ENCODE data around the gene ARID1A. TPM values are rescaled to one million over a fixed set of nuclear protein-coding genes. Genes with fewer than 3 reads are reported as not detected.
"Not testable (repeated sequence)": the region's sequence is repeated elsewhere in the genome, so short reads cannot be mapped to it uniquely, and the experiment has no call there.

ARID1A gene
- total RNA-seq, 1 experiment from 2014 or later = 120 TPM

GRCh38 chr1:26703478-26703877 lies 7.7 kb downstream of the ARID1A start:
- no peak for TF ChIP-seq EZH2 (IDR thresholded peaks at IDR 0.05; ENCODE audit: borderline replicate concordance, low read depth, low read length, poor library complexity, severe bottlenecking)
- TF ChIP-seq, protein P1, sequence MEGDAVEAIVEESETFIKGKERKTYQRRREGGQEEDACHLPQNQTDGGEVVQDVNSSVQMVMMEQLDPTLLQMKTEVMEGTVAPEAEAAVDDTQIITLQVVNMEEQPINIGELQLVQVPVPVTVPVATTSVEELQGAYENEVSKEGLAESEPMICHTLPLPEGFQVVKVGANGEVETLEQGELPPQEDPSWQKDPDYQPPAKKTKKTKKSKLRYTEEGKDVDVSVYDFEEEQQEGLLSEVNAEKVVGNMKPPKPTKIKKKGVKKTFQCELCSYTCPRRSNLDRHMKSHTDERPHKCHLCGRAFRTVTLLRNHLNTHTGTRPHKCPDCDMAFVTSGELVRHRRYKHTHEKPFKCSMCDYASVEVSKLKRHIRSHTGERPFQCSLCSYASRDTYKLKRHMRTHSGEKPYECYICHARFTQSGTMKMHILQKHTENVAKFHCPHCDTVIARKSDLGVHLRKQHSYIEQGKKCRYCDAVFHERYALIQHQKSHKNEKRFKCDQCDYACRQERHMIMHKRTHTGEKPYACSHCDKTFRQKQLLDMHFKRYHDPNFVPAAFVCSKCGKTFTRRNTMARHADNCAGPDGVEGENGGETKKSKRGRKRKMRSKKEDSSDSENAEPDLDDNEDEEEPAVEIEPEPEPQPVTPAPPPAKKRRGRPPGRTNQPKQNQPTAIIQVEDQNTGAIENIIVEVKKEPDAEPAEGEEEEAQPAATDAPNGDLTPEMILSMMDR (conservative IDR thresholded peaks at IDR 0.05; ENCODE audit: low read depth, low read length) = no peak
- Histone ChIP-seq H3K9me3 (ENCODE audit: low read depth, low read length, poor library complexity, severe bottlenecking) (no peaks in the 10 kb centered on the region), H3K27me3 (replicated peaks; ENCODE audit: insufficient read depth, low read depth, low read length, poor library complexity) (no peaks in the 10 kb centered on the region), H3K4me1 (ENCODE audit: insufficient read depth, low read length, poor library complexity, severe bottlenecking) (peaks cover 71% of the 10 kb centered on the region), H3K27ac (ENCODE audit: low read depth, low read length, poor library complexity, severe bottlenecking) (peak overlapping the region; percentile 64), H3K36me3 (ENCODE audit: insufficient read depth, low read length, poor library complexity, severe bottlenecking) (no peaks in the 10 kb centered on the region), H3K4me3 (ENCODE audit: low read depth, low read length, poor library complexity, severe bottlenecking) (no peak overlapping the region)
- no TSS peak for BruUV-seq (replicated peaks)
- CTCF ChIA-PET = no interaction called here
- intact Hi-C loops (cut with micrococcal nuclease; ENCODE audit: unreplicated experiment) = no loop called here
- POLR2A ChIA-PET (ENCODE audit: low non-redundant PET) = interaction anchor here (0.6 kb wide), 1 partner anchor 37 kb away, joined by 4 read pairs; no protein-coding TSS in a partner anchor
- no peak for DNase-seq (ENCODE audit: low spot score)

DNA sequence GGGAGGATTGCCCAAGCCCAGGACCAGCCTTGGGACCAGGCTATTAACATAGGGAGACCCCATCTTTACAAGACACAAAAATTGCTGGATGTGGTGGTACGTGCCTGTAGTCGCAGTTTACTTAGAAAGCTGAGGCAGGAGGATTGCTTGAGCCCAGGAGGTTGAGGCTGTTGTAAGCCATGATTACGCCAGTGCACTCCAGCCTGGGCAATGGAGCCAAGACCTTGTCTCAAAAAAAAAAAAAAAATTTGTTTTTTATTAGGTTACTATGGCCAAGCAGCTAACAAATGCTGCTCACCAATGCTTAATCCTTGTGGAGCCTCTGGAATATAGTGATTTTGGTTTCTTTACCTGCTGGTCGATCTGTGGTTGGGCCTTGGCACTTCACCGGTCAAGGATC lies 8.8 kb downstream of the ARID1A start:
- BruUV-seq (replicated peaks) = no TSS peak
- H3K36me3 ChIP-seq (ENCODE audit: insufficient read depth, low read length, poor library complexity, severe bottlenecking) = peaks cover 10% of the 10 kb centered on the region
- POLR2A ChIA-PET (ENCODE audit: low non-redundant PET) = no interaction called here
- H3K4me1 ChIP-seq (ENCODE audit: insufficient read depth, low read length, poor library complexity, severe bottlenecking) = peaks cover 60% of the 10 kb centered on the region
- intact Hi-C loops (cut with micrococcal nuclease; ENCODE audit: unreplicated experiment) = no loop called here
- H3K27ac ChIP-seq (ENCODE audit: low read depth, low read length, poor library complexity, severe bottlenecking) = no peak overlapping the region
- DNase-seq (ENCODE audit: low spot score) = no peak
- TF ChIP-seq, protein P1 (conservative IDR thresholded peaks at IDR 0.05; ENCODE audit: low read depth, low read length) = no peak
- TF ChIP-seq EZH2 (IDR thresholded peaks at IDR 0.05; ENCODE audit: borderline replicate concordance, low read depth, low read length, poor library complexity, severe bottlenecking) = no peak
- no peaks in the 10 kb centered on the region for H3K9me3 ChIP-seq (ENCODE audit: low read depth, low read length, poor library complexity, severe bottlenecking)
- H3K27me3 ChIP-seq (replicated peaks; ENCODE audit: insufficient read depth, low read depth, low read length, poor library complexity) = no peaks in the 10 kb centered on the region
- CTCF ChIA-PET = interaction anchor here (1.0 kb wide), 1 partner anchor 101 kb away, joined by 3 read pairs; no protein-coding TSS in a partner anchor
- no peak overlapping the region for H3K4me3 ChIP-seq (ENCODE audit: low read depth, low read length, poor library complexity, severe bottlenecking)

DNA sequence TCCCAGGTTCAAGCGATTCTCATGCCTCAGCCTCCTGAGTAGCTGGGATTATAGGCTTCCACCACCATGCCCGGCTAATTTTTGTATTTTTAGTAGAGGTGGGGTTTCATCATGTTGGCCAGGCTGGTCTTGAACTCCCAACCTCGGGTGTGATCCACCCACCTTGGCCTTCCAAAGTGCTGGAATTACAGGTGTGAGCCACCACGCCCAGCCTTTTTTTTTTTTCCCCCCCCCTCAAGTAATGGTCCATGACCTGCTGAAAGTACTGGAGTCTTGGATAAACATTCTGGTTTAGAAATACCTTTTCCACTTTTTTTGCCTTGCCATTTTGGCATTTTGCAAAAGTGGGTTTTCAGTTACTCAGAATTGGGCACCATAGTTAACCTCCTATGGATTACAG lies 9.4 kb downstream of the ARID1A start:
- CTCF ChIA-PET; DNase-seq (ENCODE audit: low spot score); BruUV-seq (replicated peaks); H3K27me3 ChIP-seq (replicated peaks; ENCODE audit: insufficient read depth, low read depth, low read length, poor library complexity); H3K27ac ChIP-seq (ENCODE audit: low read depth, low read length, poor library complexity, severe bottlenecking); H3K4me3 ChIP-seq (ENCODE audit: low read depth, low read length, poor library complexity, severe bottlenecking); H3K9me3 ChIP-seq (ENCODE audit: low read depth, low read length, poor library complexity, severe bottlenecking); intact Hi-C loops (cut with micrococcal nuclease; ENCODE audit: unreplicated experiment): not testable (repeated sequence)
- Histone ChIP-seq H3K36me3 (ENCODE audit: insufficient read depth, low read length, poor library complexity, severe bottlenecking) (peaks cover 11% of the 10 kb centered on the region), H3K4me1 (ENCODE audit: insufficient read depth, low read length, poor library complexity, severe bottlenecking) (peaks cover 54% of the 10 kb centered on the region)
- POLR2A ChIA-PET (ENCODE audit: low non-redundant PET) = interaction anchor here (0.7 kb wide), 1 partner anchor 188 kb away, joined by 3 read pairs; no protein-coding TSS in a partner anchor

DNA sequence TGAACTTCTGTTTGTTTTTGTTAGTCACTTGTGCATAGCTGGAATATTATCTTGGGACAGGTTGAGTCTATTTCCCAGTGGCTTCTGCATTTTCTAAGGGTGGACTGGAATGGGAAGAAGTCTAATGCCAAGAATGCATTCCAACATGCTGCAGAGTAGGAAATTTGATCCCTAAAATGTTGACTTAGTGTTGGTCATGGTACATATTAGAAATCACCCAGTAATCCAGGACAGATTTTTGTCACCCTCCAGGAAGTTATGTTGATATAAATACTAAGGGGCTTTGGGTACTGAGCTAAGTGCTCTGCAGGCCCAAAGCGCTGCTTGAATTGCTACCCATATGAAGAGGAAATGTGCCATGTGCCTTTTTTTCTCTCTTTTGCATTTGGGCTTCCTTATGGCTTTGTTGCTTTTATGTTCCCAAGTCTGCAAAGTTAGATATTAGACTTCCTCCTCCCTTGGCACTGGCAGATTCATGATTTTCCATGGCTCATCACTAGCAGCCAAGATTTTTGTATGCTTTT lies 10.0 kb downstream of the ARID1A start:
- Histone ChIP-seq H3K4me1 (ENCODE audit: insufficient read depth, low read length, poor library complexity, severe bottlenecking) (peaks cover 48% of the 10 kb centered on the region), H3K36me3 (ENCODE audit: insufficient read depth, low read length, poor library complexity, severe bottlenecking) (peaks cover 17% of the 10 kb centered on the region), H3K27ac (ENCODE audit: low read depth, low read length, poor library complexity, severe bottlenecking) (peak overlapping the region; percentile 7), H3K9me3 (ENCODE audit: low read depth, low read length, poor library complexity, severe bottlenecking) (no peaks in the 10 kb centered on the region), H3K27me3 (replicated peaks; ENCODE audit: insufficient read depth, low read depth, low read length, poor library complexity) (no peaks in the 10 kb centered on the region), H3K4me3 (ENCODE audit: low read depth, low read length, poor library complexity, severe bottlenecking) (no peak overlapping the region)
- ChIA-PET POLR2A (ENCODE audit: low non-redundant PET) (interaction anchor here (0.7 kb wide), 1 partner anchor 189 kb away, joined by 3 read pairs; no protein-coding TSS in a partner anchor), CTCF (no interaction called here)
- intact Hi-C loops (cut with micrococcal nuclease; ENCODE audit: unreplicated experiment) = no loop called here
- TF ChIP-seq, protein P1 (conservative IDR thresholded peaks at IDR 0.05; ENCODE audit: low read depth, low read length) = no peak
- TF ChIP-seq EZH2 (IDR thresholded peaks at IDR 0.05; ENCODE audit: borderline replicate concordance, low read depth, low read length, poor library complexity, severe bottlenecking) = no peak
- BruUV-seq (replicated peaks) = no TSS peak
- DNase-seq (ENCODE audit: low spot score) = no peak

All from A673 (cell line).